GM21447 (cell line): ENCODE measurements around the gene TMEM72.

Source experiments
- ATAC-seq: cut with Tn5 transposase; IDR thresholded peaks from one replicate; pipeline ENCODE4 v1.9.1; 2021; ENCODE audit not compliant: unreplicated experiment

The TMEM72 gene

DNA sequence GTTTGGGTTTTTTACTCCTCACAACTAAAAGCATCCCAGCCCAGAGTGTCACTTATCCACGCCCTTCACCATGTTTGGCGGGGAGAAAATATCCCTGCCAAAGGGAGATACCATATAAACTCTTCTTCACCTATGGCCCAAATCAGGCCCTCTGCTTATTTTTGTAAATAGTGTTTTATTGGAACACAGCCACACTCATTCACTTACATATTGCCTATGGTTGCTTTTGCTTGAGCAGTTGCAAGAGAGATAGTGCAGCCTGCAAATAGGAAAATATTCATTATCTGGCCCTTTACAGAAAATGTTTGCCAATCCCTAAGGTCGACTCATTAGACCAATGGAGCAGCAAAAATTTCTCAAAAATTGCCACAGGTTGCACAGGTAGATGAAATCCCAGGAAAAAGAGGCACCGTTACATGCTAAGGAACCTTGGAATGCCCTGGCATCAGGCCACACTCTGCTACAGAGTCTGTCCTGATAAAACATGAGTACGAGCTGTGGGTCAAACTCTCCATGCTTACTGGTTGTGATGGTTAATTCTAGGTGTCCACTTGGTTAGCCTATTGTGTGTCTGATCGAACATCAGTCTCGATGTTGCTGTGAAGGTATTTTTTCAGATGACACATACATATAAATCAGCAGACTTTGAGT is 40.6 kb downstream of the TMEM72 start:
- ATAC-seq, result no peak

GRCh38 chr10:44952779-44953231 is 41.7 kb downstream of the TMEM72 start:
- ATAC-seq, result no peak

GRCh38 chr10:44954042-44954441 is 42.9 kb downstream of the TMEM72 start:
- no peak for ATAC-seq

DNA sequence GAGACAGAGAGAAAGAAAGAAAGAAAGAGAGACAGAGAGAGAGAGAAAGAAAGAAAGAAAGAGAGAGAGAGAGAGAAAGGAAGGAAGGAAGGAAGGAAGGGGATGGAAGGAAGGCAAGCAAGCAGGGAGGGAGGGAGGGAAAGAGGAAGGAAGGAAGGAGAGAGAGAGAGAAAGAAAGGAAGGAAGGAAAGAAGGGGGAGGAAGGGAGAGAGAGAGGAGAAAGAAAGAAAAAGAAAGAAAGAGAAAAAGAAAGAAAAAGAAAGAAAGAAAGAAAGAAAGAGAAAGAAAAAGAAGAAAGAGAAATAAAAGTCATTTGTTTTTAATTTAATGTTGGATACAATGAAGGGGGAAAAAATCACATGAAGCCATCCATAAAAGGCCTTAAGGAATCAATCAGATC is 43.8 kb downstream of the TMEM72 start:
- ATAC-seq, result no peak

GRCh38 chr10:44955413-44956070 is 44.4 kb downstream of the TMEM72 start:
- ATAC-seq, result no peak

DNA sequence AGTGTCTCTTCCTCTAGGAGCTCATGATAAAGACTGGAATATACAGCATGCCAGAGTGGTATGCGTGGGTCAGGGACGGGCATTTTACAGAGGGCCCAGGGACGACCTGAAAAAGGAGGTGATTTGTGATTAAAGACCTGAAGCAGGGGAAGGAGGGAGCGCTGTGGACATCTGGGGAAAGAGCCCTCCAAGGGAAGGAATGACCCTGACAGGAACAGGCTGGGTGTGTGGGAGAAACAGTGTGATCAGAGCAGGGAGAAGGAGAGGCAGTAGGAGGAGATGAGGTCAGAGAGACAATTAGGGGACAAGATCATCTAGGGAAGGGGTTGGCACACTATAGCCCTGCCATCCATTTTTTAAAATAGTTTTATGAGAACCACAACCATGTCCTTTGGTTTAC is 45.1 kb downstream of the TMEM72 start:
- no peak for ATAC-seq

GRCh38 chr10:44956717-44957706 is 45.9 kb downstream of the TMEM72 start:
- ATAC-seq, result no peak

DNA sequence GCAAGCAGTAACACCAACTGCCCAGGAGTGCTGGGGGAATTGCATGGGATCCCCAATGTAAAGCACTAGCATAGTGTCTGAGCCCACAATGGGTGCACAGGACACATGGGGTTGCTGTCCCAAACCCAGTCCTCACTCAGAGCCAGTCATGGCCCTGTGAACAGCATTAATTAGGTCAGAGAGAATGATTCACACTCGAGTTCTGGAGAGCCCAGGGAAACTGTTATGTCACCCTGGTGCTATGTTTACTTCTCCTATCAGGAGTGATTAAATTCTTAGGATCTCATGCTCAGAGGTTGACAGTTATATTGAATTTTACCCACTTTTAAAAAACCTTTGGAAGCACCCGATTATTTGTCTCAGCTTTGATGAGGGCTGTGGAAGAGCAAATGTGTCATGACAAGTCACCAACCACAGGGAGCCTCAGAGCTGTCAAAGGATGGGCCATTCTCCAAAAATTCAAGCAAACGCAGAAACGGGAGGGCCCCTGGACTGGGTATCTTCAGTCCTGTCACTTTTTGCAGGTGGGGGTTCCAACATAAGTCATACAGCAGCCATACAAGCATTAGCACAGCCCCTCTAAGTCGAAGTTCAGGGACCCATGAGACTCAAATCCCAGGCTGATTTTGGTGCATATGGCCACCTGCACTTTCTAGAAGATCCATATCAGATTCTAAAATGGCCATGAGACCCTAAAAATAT is 47.2 kb downstream of the TMEM72 start:
- no peak for ATAC-seq

GRCh38 chr10:44958898-44959246 is 47.7 kb downstream of the TMEM72 start:
- ATAC-seq, result no peak

- peak; percentile 89 for ATAC-seq
Measured at GRCh38 chr10:44959247-44960087, 48.3 kb downstream of the TMEM72 start, which contains the start of gene RASSF4. RASSF4 (plus strand) TSS chr10:44959802; CDS start chr10:44970203, 10,401 bp downstream.

- ATAC-seq, result no peak
Measured at GRCh38 chr10:44960088-44960460, 48.9 kb downstream of the TMEM72 start.

- no peak for ATAC-seq
Measured at GRCh38 chr10:44960482-44961229, 49.5 kb downstream of the TMEM72 start.

DNA sequence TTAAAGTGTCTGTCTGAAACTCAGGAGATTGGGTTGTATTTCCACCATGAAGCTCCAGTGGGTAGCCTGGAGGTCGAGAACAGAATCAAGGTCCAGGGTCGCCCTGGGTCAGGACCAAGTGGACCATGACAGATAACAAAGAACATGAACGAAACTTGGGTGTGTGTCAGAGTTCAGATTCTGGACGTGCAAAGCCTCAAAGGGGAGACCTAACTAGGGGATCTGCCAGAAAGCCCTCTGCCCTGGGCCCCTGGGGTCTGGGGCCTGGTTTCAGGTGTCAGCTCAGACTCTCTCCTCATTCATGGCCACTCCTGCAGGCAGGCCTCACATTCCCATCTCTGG is 50.1 kb downstream of the TMEM72 start:
- ATAC-seq, result no peak

GRCh38 chr10:44961931-44962750 is 51.0 kb downstream of the TMEM72 start:
- no peak for ATAC-seq

DNA sequence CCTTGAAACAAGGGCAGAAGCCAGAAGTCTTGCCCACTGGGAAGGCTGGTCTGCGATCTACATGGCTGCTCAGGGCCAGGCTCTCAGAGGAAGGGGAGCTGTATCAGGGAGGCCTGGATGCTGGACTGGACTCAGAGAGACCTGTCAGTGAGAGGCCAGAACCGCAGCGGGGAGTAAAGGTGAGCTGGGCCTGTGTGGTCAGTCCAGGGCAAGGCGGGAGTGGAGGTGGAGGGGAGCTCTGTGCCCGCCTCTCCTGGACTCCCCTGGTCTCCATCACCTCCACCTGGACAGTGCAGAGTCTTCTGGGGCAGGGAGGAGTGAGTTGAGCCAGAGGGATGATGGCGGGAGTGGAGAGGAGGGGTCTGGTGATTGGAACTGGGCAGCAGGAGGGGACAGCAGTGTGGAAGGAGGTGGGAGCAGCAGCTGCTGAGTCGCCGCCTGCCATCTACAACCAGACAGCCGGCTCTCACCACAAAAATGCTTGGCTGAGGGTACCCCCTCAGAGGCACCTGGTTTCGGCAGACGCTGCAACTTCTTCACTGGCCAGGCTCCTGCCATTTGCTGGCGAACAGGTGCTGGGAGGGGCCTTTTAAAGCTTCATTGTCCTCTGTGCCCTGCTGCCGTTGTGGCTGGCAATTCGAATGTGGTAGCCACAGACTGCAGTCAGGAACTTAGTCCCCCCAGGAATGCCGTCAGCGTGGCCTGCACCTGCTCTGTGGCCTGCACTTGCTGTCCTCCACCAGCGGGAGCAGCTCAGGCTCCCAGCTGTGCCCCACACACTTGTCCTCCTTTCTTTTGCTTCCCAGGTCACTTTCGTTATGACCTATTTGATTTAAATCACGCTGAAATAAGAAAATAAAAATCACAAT is 52.0 kb downstream of the TMEM72 start:
- ATAC-seq, result no peak

GRCh38 chr10:44963772-44964633 is 52.9 kb downstream of the TMEM72 start:
- no peak for ATAC-seq

DNA sequence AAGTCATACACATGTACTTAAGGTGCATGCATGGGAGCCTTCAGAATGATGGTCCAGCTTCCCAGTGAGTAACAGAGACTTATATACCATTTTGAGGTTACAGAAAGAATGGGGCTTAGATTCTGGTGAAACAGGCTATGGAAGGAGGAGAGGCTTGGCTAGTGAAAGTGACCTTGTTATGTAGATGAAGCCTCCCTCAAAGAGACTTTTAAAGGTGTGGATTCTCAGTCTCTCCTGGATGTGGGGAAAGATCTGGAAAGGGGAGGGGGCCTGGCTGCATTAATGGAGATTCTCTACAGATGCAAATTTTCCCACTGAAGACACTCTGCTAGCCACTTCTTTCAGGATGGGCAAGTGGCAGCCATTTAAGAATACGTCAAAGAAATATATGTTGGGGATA is 54.0 kb downstream of the TMEM72 start:
- no peak for ATAC-seq
